Stomach (tissue), 4 donors: ENCODE measurements around the gene GMEB2.

ENCODE experiments used
- CTCF ChIP-seq, 7 experiments: fragments of 450-650 bp in 4 of 7; fragments of 200-600 bp in 3 of 7; sonication (generic) in 3 of 7; IDR thresholded peaks; one replicate each; pipeline ENCODE4 v1.5.1; 2016 to 2019; ENCODE audit warnings: antibody characterized with exemption in 7 of 7, control low read depth in 2 of 7, mild to moderate bottlenecking in 1 of 7
- EP300 ChIP-seq: sonication (generic); formaldehyde crosslinking; IDR thresholded peaks from one replicate; pipeline ENCODE4 v1.6.1; 2017; ENCODE audit warnings: antibody characterized with exemption
- POLR2A ChIP-seq, 4 donors: fragments of 450-650 bp; IDR thresholded peaks; one replicate each; pipeline ENCODE4 v1.6.1; 2016; ENCODE audit warnings: antibody characterized with exemption in 4 of 4, control low read depth in 2 of 4, mild to moderate bottlenecking in 1 of 4, moderate library complexity in 1 of 4
- POLR2AphosphoS5 ChIP-seq, 3 donors: sonication (generic); formaldehyde crosslinking; IDR thresholded peaks; one replicate each; pipeline ENCODE4 v1.6.1; 2016; ENCODE audit warnings: antibody characterized with exemption in 3 of 3

GRCh38 chr20:63556873-63557478, 69.9 kb downstream of the GMEB2 start:
- TF ChIP-seq CTCF (IDR thresholded peaks at IDR 0.05) (no peak), POLR2AphosphoS5 (IDR thresholded peaks at IDR 0.05) (no peak), EP300 (no peak), POLR2A (IDR thresholded peaks at IDR 0.05) (no peak)
